Right lobe of liver (tissue), 4 donors: ENCODE results near the gene MTHFD2L.
"Not testable (repeated sequence)": the region's sequence is repeated elsewhere in the genome, so short reads cannot be mapped to it uniquely, and the experiment has no call there.

Source experiments
- CTCF ChIP-seq, 4 donors: fragments of 200-600 bp in 3 of 4; fragments of 450-650 bp in 1 of 4; IDR thresholded peaks; one replicate each; pipeline versions ENCODE4 v1.5.1 to v1.8.0; 2016 to 2022; ENCODE audit warnings: antibody characterized with exemption in 4 of 4, mild to moderate bottlenecking in 2 of 4
- POLR2A ChIP-seq: fragments of 450-650 bp; IDR thresholded peaks from one replicate; pipeline ENCODE4 v1.6.1; 2017; ENCODE audit warnings: antibody characterized with exemption, mild to moderate bottlenecking
- donor health status: DM: no; HTN: no; CAD: no.
- donor health status: DM: no; HTN: no; CAD: no.
- donor health status: DM: no; HTN: yes; CAD: no.

- not testable (repeated sequence) for TF ChIP-seq CTCF (IDR thresholded peaks at IDR 0.05); POLR2A
Measured at GRCh38 chr4:74340421-74340820, 182.5 kb downstream of the MTHFD2L start.
